H4 (cell line): ENCODE measurements around the gene XRCC3. TPM values are rescaled to one million over a fixed set of nuclear protein-coding genes. Genes with fewer than 3 reads are reported as not detected.
"Not testable (repeated sequence)": the region's sequence is repeated elsewhere in the genome, so short reads cannot be mapped to it uniquely, and the experiment has no call there.

Source experiments
- DNase-seq: peaks from one replicate; pipeline ENCODE4 v3.0.0-alpha.2; 2015; ENCODE audit warnings: low spot score
- total RNA-seq: library from RNA; depleted of rRNA; stranded (reverse); fragments of >200 nt; shearing (Covaris generic); gene quantifications from 2 replicates; pipeline ENCODE4 v1.2.3, GENCODE V29; 2014; rRNA removed

XRCC3 gene
- total RNA-seq, 1 experiment from 2014 or later = 20.3 TPM

DNA sequence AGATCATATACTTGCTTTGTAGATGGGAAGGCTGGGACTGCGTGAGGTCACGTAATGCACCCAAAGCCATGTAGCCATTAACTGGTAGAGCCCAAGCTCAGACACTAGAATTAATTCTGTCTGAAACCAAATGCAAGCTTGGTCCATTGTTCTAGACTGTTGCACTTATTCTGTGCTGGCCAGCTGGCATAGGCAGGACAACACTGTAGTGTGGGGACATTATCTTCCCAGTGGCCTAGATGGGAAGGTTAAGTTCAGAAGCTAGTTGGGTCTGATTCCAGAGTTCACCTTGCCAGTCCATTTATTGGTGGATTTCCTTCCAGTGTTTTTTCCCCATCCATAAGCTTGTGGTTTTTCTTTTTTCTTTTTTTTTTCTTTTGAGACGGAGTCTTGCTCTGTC, 47.1 kb downstream of the XRCC3 start:
- no peak for DNase-seq

- DNase-seq = no peak
Measured at GRCh38 chr14:103667671-103668070, 47.6 kb downstream of the XRCC3 start.

DNA sequence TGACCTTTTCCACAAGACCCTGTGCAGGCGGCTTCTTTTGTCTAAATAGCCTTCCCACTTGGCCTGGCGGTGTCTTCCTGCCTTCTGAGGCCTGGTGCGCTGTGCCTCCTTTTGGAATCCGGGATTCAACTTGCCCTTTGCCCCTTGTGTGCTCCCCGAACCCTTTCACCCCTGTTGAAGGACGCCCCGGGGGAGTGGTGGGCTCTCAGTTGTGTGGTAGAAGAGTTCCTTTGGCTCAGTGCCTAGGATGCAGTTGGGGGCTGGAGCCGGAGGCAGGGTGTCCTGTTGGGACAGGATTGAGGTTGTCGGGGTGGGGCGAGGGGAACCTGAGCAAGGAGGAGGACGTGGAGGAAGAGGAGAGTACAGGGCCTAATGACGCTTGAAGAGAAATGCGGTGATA, 51.7 kb downstream of the XRCC3 start:
- DNase-seq = no peak

- no peak for DNase-seq
Measured at GRCh38 chr14:103662591-103662990, 52.7 kb downstream of the XRCC3 start.

GRCh38 chr14:103662029-103662428, 53.2 kb downstream of the XRCC3 start:
- no peak for DNase-seq

- DNase-seq = no peak
Measured at GRCh38 chr14:103659631-103660030, 55.6 kb downstream of the XRCC3 start.

- DNase-seq = no peak
Measured at GRCh38 chr14:103657471-103657870, 57.8 kb downstream of the XRCC3 start.

GRCh38 chr14:103656756-103657133, 58.5 kb downstream of the XRCC3 start:
- DNase-seq = no peak

- DNase-seq = no peak
Measured at GRCh38 chr14:103656031-103656755, 59.1 kb downstream of the XRCC3 start.

GRCh38 chr14:103654619-103655018, 60.6 kb downstream of the XRCC3 start:
- DNase-seq = no peak

- no peak for DNase-seq
Measured at GRCh38 chr14:103653805-103654204, 61.4 kb downstream of the XRCC3 start.

- not testable (repeated sequence) for DNase-seq
Measured at GRCh38 chr14:103653336-103653735, 61.9 kb downstream of the XRCC3 start.

DNA sequence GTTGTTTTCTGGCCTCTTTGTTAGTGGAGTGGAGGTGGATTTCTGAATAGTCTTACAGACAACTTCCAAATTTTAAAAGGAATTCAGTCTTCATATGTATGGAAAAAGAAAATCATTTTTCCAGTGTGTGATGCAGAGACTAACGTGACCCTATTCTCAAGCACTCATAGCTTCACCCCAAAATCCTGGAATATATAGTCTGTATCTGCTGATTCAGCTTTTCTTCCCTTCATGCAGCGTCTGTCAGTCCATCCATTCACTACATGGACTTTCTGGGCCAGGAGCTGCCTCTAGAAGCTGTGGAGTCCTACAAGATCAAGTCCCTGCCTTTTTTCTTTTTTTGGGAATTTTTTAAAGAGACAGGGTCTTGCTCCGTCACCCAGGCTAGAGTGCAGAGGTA, 62.4 kb downstream of the XRCC3 start:
- no peak for DNase-seq

DNA sequence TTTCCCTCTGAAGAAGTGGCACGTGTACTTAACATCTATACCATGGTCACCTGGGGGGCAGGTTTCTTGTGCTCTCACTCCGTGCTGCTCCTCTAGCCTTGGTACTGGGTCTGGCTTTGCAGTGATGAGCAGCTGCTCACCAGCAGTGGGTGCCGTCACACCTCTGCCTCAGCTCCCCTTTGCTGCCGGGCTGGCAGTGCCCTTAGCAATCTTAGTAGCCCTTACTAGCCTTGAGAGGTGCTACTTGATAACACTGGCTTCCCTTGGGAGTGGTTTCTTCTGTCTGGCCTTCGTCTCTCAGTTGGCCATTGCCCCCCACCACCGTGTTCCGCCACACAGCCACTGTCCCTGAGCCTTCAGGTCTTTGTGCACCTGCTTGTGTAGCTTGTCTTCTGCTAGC, 63.7 kb downstream of the XRCC3 start:
- no peak for DNase-seq

DNA sequence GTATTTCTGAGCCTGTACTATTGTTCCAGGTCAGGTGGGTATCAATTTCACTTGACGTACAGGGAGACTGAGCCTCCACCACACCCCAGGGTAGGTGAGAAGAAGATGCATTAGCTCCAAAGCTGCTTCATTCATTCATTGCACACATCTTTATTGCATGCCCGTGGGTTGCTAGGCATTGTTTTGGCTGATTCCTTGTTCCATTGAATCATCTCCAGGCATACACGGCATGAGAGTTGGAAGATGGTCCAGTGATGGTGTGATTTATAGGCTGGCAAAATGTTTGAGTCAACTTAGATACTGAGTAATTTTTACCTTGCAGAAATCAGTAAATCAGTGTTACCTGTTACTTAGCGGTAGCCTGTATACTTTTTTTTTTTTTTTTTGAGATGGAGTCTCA, 65.0 kb downstream of the XRCC3 start:
- DNase-seq = no peak

- no peak for DNase-seq
Measured at GRCh38 chr14:103649001-103649400, 66.2 kb downstream of the XRCC3 start.

Other genes starting within 250 kb of the XRCC3 start
- 47.1 and 52.4 TPM in 2 replicates for gene CKB, start 192.6 kb downstream of the XRCC3 start, total RNA-seq
- 5.8 and 6.8 TPM in 2 replicates for gene TRMT61A, start 186.3 kb downstream of the XRCC3 start, total RNA-seq
- 11.3 and 18.5 TPM in 2 replicates for gene BAG5, start 152.8 kb downstream of the XRCC3 start, total RNA-seq
- 21.7 and 22.3 TPM in 2 replicates for gene COA8, start 152.5 kb downstream of the XRCC3 start, total RNA-seq
- gene KLC1, start 86.2 kb downstream of the XRCC3 start, total RNA-seq = 75.5 and 83.8 TPM in 2 replicates
- gene ZFYVE21, start 359 bp upstream of the XRCC3 start, total RNA-seq = 17.2 and 31.6 TPM in 2 replicates
- gene PPP1R13B, start 132.1 kb upstream of the XRCC3 start, total RNA-seq = 2.6 and 2.9 TPM in 2 replicates
- gene TDRD9, start 213.0 kb upstream of the XRCC3 start, total RNA-seq = not detected in 2 replicates
- gene RD3L, start 227.1 kb upstream of the XRCC3 start, total RNA-seq = not detected in 2 replicates